Endothelial cell of umbilical vein (primary cell): ENCODE data around the gene DAAM1.

Experiments
- GATA2 ChIP-seq: IDR thresholded peaks from 2 replicates; pipeline ENCODE4 v1.7.0; 2011; ENCODE audit warnings: low read depth, mild to moderate bottlenecking, moderate library complexity, mixed read lengths, low read length; ENCODE audit not compliant: insufficient read length, insufficient read depth
- POLR2A ChIP-seq: IDR thresholded peaks from 2 replicates; pipeline ENCODE4 v1.6.1; 2012; ENCODE audit warnings: low read depth, mild to moderate bottlenecking, control low read depth, low read length

- TF ChIP-seq GATA2 (no peak), POLR2A (no peak)
These were observed 26.9 kb downstream of the DAAM1 start for GRCh38 chr14:59215322-59215721.
